GM19240 (cell line): ENCODE measurements around the gene PYURF.
A peak's percentile ranks its signal among the peaks of the same experiment; 100 is the strongest.
"Not testable (repeated sequence)": the region's sequence is repeated elsewhere in the genome, so short reads cannot be mapped to it uniquely, and the experiment has no call there.

Experiments
- DNase-seq: peaks from one replicate; pipeline ENCODE4 v3.0.0; 2011; ENCODE audit warnings: low spot score; ENCODE audit not compliant: insufficient read length

PYURF gene, protein sequence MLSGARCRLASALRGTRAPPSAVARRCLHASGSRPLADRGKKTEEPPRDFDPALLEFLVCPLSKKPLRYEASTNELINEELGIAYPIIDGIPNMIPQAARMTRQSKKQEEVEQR

DNA sequence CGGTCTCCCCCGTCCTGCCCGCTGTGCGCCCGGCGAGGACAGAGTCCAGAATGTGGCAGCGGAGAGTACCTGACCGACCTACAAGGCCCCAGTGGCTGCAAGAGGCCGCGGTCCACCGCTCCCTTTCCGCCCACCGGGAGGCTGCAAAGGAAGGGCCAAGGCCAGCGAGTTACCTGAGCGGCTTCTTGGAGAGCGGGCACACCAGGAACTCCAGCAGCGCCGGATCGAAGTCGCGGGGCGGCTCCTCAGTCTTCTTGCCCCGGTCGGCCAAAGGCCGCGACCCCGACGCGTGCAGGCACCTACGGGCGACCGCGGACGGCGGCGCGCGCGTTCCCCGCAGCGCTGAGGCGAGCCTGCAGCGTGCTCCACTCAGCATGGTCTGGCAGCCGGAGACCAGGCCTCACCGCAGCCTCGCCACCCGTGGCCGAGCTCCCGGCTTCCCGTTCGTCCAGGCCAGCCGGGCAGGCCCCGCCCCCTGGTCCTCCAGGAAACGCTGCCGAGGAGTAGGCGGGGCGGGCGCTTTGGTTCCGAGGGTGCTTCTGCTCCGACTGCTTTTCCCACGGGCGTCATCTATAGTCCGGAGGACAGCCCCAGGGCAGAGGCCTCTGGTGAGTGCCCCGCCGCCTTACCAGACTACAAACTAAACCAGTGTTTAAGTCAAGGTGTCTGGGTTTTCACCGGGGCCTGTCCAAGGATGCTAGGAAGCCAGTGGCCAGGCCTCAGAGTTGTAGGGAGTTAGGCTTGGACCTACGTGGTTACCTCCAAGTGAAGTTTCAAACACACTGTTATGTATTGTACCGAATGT lies at the start of gene PYURF:
Gene PYURF (minus strand): TSS at position 452 of the 805 bp plus-strand sequence. CDS start 76 bp downstream, at position 376.
- DNase-seq = peak; percentile 38

DNA sequence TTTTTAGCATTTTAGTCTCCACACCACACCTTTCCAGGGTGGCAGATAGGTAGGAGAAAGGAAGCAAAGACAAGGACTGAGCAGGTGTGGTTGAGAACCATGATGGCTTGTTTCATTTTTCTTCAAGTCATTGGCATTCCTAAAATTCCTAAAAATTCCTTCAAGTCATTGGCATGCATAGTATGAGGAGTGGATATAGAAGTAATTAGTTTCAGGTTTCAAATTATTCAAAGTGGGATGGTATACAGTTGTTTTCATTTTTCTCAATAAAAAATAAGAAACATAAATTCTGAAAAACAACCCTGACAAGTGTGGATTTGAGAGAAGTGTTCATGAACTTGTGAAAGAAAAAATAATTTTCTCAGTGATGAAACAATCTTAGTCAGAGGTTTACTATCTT lies 46.4 kb upstream of the PYURF start:
- DNase-seq = no peak

DNA sequence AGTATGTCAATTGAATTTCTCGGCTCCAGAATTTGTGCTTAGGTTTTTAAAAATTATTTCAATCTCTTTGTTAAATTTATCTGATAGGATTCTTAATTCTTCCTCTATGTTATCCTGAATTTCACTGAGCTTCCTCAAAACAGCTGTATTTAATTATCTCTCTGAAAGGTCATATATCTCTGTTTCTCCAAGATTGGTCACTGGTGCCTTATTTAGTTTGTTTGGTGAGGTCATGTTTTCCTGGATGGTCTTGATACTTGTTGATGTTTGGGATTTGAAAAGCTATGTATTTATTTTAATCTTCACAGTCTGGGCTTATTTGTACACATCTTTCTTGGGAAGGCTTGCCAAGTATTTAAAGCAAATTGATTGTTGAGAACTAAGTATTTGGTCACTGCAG lies 44.0 kb upstream of the PYURF start:
- DNase-seq = no peak

DNA sequence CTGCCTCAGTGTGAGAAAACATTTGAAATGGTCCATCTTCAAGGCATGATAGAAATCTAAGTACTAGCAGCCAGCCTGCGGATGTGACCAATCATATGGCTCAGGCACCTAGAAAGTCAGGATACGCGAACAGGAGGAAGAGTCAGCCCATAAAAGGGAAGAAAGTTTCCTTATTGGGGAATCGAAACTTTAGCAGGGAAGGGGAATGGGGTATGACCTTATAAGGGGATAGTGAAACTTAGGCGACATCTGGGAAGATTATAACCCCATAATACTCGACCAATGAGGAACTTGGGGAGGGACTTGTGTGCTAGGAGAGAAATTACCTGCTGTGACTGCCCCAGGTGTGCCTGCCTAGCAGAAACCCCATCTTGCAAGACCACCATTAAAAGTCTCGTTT lies 26.2 kb upstream of the PYURF start:
- no peak for DNase-seq

DNA sequence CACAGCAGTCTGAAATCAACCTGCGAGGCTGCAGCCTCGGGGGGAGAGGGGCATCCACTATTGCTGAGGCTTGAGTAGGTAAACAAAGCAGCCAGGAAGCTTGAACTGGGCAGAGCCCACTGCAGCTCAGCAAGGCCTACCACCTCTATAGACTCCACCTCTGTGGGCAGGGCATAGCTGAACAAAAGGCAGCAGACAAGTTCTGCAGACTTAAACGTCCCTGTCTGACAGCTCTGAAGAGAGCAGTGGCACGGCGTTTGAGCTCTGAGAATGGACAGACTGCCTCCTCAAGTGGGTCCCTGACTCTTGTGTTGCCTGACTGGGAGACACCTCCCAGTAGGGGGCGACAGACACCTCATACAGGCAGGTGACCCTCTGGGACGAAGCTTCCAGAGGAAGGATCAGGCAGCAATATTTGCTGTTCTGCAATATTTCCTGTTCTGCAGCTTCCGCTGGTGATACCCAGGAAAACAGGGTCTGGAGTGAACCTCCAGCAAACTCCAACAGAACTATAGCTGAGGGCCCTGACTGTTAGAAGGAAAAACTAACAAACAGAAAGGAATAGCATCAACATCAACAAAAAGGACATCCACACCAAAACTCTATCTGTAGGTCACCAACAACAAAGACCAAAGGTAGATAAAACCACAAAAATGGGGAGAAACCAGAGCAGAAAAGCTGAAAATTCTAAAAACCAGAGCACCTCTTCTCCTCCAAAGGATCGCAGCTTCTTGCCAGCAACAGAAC lies 15.9 kb upstream of the PYURF start:
- not testable (repeated sequence) for DNase-seq

DNA sequence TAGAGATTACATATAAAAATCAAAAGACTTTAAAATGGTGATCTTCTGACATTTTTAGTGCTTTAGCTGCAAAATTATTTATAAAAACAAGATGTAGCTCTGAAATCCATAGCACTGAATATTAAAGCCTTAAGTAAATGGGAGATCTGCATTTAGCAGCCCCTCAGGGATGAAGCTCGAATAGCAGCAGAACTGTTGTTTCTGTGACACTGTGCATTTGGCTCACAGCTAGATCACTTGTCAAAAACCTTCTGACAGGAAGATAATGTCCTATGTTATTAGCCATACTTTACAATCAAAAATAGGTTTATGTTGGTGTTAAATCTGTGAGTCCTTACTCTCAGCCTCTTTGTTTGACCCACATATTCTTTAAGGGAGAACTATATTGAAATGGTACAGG lies 14.1 kb upstream of the PYURF start:
- DNase-seq = no peak

DNA sequence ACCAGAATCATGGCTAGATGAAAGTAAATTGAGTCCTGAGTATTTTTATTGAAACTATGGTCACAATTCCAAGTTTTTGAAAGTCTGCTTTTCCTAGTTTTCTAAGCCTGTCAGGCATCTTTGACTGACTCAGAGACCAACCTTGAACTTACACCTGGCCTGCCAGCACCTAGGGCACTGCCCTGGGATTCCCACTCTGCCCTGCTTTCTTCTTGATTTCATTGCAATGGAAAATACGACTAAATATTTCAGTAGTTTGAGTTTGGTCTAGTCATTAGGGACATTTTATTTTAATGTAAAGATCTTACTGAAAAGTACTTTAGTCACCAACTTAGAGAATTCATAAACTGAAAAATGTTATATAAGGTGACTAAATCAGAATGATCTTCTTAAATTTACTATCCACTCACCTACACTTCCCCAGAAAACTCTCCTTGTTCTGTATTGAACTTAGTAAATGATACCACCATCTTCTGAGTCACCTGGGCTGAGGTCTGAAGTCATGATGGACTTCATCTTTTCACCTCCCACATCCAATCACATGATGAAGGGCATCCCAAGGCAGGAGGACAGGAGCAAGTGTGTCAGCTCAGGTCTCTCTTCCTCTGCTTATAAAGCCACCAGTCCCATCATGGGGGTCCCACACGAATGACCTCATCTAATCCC lies 11.6 kb upstream of the PYURF start:
- DNase-seq = no peak

DNA sequence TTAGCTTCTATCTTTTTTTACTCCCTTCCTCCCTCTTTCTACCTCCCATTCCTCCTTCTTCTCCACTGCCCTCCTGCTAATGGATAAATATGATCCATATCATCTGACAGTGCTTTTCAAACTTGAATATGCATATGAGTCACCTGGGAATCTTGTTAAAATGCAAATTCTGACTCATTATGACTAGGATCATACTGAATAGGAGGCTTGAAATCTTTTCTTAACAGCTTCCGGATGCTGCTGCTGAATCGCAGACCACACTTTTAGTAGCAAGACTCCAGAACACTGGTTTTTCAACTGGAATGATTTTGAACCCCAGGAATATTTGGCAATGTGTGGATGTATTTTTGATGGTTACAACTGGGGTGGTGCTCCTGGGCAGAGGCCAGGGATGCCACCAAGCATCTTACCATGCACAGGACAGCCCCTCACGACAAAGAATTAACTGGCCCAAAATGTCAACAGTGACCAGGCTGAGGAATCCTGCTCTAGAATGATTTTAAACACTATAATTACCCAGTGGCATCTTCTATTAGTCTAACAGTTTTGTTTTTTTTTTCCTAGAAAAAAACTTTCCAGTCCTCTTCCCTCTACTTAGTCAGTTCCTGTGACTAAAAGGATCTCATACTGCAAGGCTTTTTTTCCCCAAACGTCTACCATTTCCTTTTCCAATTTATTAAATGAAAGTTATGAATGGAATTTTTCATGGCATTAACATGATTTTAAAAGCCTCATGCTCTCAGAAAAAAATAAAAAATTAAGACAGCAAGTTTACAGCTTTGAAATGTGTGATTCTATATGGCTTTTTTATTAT lies 10.6 kb upstream of the PYURF start:
- no peak for DNase-seq

DNA sequence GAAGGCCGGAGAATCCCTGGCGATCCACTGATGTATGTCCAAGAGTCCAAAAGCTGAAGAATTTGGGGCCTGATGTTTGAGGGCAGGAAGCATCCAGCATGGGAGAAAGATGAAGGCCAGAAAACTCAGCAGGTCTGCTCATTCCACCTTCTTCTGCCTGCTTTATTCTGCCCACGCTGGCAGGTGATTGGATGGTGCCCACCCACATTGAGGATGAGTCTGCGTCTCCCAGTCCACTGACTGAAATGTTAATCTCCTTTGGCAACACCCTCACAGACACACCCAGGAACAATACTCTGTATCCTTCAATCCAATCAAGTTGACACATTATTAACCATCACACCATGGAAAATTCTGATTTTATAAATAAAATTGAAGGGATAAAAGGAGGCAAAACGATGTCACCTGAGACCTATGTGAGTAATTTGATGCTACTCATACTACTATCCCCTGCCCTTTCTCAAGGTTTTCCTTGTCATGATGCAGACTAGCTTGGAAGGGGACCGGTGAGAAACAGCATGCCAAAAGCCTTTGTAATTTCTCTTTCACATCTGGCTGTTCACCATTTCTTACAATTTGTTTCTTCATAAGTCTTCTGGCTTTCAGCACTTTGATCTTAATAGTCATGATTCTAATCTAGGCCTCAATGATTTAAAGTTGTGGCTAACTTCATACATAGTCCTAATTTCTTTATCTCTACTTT lies 9.7 kb upstream of the PYURF start:
- DNase-seq = no peak

DNA sequence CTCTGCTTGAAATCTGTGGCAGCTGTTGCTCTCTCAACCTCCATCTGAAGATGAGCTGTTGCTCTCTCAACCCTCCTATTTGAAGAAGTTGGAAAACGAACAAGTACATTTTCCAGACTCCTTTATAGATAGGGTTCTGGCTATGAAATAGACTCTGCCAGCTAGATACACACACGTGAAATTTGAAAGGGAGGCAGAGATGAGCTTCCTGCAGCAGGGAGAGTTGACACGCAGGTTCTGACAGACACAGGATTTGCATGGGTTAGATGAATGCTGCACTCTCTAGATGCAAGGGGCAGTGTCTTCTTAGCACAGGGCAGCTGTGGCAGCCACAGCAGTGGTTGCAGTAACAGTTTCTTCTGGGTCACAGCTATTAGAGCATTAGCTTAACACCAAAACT lies 8.0 kb upstream of the PYURF start:
- DNase-seq = no peak

DNA sequence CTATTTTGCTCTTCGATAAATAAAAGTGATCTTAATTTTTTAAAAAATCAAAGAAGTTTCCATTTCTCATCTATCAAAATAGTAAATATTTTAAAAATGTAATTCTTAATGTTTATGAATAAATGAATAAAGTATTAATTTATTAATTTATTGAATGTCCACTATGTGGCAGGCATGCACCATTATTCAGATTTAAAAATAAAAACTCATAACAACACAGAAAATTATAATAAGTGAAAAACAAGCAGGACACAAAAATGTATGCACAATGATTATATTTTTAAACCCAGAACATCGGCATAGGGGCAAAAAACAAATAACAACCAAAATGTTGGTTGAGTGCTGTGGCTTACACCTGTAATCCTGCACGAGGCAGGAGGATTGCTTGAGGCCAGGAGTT lies 5.3 kb upstream of the PYURF start:
- no peak for DNase-seq

DNA sequence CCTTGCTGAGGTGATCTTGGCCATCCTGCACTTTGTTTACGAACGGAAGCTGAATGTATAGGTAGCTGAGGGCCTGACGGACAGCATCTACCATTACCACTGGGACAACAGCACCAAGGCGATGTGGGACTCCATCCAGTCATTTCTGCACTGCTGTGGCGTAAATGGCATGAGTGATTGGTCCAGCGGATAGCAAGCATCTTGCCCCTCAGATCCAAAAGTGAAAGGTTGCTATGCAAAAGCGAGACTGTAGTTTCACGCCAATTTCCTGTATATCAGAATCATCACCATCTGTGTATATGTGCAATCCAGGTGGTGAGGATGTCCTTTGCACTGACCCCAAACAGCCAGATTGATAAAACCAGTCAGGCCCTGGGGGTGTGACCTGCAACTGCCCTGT lies 4.2 kb upstream of the PYURF start:
- no peak for DNase-seq

DNA sequence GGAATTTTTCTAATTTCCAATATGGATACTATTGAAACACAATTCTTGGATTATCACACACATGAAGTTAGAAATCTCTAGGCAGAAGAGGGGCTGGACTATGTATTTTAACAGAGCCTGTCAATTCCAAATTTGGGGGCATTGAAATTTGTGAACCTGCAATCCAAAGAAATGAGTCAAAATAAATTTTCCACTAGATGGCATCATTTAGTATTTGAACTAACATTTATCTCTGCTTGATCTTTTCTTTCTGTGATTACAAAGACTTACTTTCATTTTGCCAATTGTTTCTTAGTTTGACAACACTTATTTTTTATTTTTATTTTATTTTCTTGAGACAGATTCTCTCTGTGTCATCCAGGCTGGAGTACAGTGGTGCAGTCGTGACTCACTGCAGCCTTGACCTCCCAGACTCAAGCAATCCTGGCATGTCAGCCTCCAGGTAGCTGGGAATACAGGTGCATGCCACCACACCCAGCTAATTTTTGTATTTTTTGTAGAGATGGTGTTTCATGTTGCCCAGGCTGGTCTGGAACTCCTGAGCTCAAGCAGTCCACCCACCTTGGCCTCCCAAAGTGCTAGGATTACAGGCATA lies 2.7 kb upstream of the PYURF start:
- DNase-seq = no peak

DNA sequence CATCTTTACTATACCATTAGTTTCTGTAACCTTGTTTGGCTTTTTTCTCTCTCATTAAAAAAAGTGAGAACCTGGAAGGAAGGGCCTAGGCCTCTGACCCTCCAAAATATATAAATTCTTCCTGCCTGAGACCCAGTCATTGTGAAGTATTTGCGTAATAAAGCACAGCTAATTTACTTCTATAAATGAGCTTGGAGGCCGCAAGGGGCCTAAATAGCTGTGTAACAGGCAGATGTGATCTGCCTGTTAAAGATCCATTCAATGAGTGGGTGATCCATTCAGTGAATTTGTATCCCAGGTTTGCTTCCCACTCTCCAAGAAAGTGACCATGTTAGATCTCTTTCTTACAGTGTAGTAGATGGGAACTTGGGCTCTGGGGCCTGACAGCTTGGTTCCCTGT lies 595 bp upstream of the PYURF start:
- no peak for DNase-seq

DNA sequence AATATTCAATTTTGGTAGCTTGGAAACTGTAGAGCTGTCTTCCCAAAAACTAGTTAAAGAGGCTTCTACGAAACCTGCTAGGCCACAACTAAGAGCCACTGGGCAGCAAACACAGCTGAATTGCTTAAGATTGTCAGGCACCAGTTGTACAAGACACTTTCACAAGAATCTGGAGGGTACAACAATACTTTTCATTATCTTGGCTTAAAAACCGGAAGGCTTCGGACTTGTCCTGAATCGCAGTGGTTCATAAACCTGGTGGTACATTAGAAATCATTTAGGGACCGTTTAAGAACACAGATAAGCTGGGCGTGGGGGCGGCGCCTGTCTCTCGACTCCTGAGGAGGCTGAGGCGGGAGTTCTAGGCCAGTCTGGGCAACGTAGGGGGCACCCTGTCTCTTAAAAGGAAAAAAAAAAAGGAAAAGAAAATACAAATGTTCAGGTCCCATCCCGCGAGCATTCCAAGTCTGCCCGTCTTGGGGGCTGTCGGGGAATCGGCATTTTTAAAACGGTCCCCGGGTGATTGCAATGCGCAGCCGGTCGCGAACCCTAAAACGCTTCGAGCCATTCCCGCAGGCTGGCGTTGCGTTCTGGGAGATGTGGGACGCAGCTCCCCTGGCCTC lies 763 bp downstream of the PYURF start:
- no peak for DNase-seq

DNA sequence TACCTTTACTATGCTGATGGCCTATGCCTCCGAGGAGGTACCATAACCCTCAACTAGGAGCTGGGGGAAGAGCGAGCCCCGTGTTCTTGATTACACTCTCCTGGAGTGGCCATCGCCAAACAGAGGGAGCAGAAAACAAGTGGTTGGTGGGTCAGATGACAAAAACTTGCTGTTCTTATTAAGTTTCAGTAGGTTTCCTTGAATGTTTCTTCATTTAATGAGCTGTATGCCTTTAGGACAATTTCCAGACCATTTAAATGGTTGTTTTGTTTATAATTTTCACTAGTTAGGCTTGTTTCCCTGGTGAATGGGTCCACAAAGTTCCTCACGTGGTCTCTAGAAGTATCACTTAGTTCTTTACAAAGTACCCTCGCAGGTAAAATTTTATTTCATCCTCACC lies 4.7 kb downstream of the PYURF start:
- DNase-seq = no peak

DNA sequence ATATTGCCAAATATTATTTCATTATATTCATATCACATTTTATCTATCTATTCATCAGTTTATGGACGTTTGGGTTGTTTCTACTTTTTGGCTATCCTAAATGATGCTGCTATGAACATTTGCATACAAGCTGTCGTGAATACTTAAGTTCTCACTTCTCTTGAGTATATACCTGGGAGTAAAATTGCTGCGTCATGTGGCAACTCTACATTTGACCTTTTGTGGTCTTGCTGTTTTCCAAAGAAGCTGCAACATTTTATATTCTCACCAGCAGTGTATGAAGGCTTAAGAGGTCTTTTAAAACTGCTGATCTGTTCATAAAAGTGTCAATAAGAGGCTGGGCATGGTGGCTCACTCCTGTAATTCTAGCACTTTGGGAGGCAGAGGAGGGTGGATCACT lies 5.8 kb downstream of the PYURF start:
- DNase-seq = no peak

DNA sequence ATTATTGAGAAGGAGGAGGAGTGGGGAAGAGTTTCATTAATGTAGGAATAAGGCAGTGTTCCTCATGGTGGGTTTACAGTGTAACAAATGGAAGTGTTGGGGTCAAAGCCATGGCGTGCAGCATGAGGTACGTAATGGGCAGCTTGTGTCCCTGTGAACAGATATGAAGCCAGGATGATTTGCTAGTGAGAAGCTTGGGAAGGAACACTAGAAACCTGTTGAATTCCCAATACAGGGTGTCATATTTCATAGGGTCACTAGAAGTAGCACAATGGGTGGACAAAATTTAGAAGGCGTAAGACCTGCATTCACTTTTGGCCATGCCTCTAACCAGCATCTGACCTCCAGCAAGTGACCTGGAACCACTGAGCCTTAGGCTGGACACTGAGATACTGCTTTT lies 6.8 kb downstream of the PYURF start:
- DNase-seq = no peak

DNA sequence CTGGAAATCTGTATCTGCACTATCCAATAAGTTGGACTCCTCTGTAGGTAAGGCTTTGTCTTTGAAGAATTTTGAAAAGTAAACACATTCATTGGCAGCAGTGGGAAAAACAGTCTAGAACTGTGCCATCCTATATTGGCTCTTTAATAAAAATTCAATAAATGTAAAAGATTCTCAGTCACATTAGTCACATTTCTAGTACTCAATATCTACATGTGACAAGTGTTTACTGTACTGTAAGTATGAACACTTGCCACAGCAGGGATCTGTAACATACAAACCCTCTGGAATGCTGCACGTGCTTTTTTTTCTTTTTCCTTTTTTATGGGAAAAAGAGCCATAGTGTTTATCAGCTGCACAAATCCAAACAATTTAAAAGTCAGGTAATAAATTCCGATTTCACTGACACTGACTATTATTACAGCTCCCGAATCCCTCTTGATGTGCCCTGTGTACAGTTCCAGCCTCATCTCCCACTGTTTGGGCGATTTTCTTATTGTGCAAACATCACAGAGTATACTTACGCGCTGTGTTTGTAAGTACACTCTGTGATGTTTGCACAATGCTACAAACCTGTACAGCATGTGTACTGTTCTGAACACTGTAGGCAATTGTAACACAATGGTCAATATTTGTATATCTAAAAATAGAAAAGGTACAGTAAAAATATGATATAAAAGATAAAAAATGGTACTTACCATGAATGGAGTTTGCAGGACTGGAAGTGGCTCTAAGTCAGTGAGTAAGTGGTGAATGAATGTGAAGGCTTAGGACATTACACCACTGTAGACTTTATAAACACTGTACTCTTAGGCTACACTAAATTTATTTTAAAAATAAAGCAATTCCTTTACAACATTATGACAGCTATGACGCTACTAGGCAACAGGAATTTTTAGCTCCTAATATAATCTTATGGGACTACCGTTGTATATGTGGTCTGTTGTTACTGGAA lies 8.7 kb downstream of the PYURF start:
- no peak for DNase-seq
